ENCODE measurements around the gene TTLL10.
"Not testable (repeated sequence)": the region's sequence is repeated elsewhere in the genome, so short reads cannot be mapped to it uniquely, and the experiment has no call there.

TTLL10 gene

GRCh38 chr1:1175221-1176062, 1.8 kb downstream of the TTLL10 start:
- Histone ChIP-seq H3K36me3 (ENCODE audit: insufficient read depth, low read length) (no peaks in the 10 kb centered on the region), H2AFZ (ENCODE audit: low read depth, low read length) (no peak overlapping the region), H3K4me3 (ENCODE audit: low read length) (no peak overlapping the region), H3K9me3 (ENCODE audit: low read length) (no peaks in the 10 kb centered on the region), H3K4me1 (ENCODE audit: insufficient read depth, low read length) (peaks cover 7% of the 10 kb centered on the region), H3K27me3 (ENCODE audit: insufficient read depth, low read length) (peaks cover 54% of the 10 kb centered on the region)

GRCh38 chr1:1176063-1176761, 2.5 kb downstream of the TTLL10 start:
- not testable (repeated sequence) for H3K36me3 ChIP-seq (ENCODE audit: insufficient read depth, low read length); H2AFZ ChIP-seq (ENCODE audit: low read depth, low read length); H3K4me1 ChIP-seq (ENCODE audit: insufficient read depth, low read length); H3K4me3 ChIP-seq (ENCODE audit: low read length); H3K9me3 ChIP-seq (ENCODE audit: low read length)
- H3K27me3 ChIP-seq (ENCODE audit: insufficient read depth, low read length), result peaks cover 48% of the 10 kb centered on the region

DNA sequence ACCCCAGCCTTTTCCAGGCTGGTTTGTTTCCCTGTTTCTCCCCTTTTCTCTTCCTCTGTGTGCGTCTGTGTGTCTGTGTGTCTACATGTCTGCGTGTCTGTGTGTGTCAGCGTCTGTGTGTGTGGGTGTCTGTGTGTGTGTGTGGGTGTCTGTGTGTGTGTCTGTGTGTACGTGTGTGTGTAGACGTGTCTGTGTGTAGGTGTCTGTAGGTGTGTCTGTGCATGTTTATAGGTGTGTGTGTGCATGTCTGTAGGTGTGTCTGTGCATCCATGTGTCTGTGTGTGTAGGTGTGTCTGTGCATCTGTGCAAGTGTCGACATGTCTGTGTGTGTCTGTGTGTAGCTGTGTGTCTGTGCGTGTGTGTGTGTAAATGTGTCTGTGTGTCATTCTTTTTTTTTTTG, 3.3 kb downstream of the TTLL10 start:
- H3K36me3 ChIP-seq (ENCODE audit: insufficient read depth, low read length), result no peaks in the 10 kb centered on the region
- peaks cover 44% of the 10 kb centered on the region for H3K27me3 ChIP-seq (ENCODE audit: insufficient read depth, low read length)
- peaks cover 7% of the 10 kb centered on the region for H3K4me1 ChIP-seq (ENCODE audit: insufficient read depth, low read length)
- no peak overlapping the region for H2AFZ ChIP-seq (ENCODE audit: low read depth, low read length)
- no peaks in the 10 kb centered on the region for H3K9me3 ChIP-seq (ENCODE audit: low read length)
- H3K4me3 ChIP-seq (ENCODE audit: low read length), result no peak overlapping the region

DNA sequence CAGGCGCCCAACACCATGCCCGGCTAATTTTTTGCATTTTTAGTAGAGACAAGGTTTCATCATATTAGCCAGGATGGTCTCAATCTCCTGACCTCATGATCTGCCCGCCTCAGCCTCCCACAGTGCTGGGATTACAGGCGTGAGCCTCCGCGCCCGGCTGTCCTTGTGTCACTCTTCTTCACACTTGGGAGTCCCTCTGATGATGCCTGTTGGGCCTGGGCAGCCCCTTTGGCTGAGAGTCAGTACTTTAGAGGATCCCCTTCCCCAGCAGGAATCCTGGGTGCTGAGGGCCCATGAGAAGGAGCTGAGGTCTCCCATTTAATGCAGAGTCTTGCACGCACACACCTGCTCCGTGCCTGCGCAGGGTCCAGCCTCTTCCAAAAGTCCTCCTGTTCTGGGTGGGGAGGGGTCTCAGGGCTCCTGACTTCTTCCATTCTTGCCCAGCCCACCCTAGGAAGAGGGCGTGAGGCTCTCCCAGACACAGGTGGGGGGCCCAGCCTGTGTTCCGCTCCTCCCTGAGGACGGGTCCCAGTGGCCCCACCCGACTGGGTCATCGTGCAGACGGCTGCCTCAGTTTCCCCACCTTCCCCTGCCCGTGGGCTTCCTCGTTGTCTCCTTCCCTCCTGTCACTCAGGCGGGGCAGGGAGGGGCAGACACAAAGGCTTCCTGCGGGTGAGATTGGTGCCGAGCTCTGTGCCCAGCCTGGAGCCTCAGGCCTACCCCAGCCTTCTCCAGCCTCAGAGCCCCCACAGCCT, 3.9 kb downstream of the TTLL10 start:
- no peaks in the 10 kb centered on the region for H3K9me3 ChIP-seq (ENCODE audit: low read length)
- H3K27me3 ChIP-seq (ENCODE audit: insufficient read depth, low read length), result peaks cover 41% of the 10 kb centered on the region
- no peak overlapping the region for H3K4me3 ChIP-seq (ENCODE audit: low read length)
- H2AFZ ChIP-seq (ENCODE audit: low read depth, low read length), result no peak overlapping the region
- no peaks in the 10 kb centered on the region for H3K36me3 ChIP-seq (ENCODE audit: insufficient read depth, low read length)
- peaks cover 7% of the 10 kb centered on the region for H3K4me1 ChIP-seq (ENCODE audit: insufficient read depth, low read length)

DNA sequence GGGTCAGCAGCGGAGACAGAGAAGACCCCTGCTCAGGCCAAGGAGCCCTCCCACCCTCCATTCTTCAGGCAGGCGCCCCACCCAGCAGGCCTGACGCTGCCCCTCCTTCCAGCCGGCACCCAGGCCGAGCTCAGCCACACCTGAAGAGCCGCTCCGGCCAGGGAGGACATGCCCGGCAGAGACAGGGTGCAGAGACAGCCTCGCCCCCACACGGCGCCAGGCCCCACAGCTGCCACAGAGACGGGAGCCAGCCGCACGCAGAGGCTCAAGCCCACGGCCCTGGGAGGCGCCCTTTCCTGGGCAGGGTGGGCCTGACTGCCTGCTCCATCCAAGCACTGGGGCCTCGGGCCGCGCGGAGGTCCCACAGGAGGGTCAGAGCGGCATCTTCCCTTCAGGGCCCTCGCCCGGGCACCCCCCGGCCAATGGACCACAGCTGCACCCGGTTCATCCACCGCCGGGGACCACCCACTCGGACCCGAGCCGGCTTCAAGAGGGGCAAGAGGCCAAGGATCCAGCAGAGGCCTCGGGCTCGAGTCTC, 5.2 kb downstream of the TTLL10 start:
- Histone ChIP-seq H3K27me3 (ENCODE audit: insufficient read depth, low read length) (peaks cover 34% of the 10 kb centered on the region), H2AFZ (ENCODE audit: low read depth, low read length) (no peak overlapping the region), H3K4me3 (ENCODE audit: low read length) (no peak overlapping the region), H3K9me3 (ENCODE audit: low read length) (no peaks in the 10 kb centered on the region), H3K36me3 (ENCODE audit: insufficient read depth, low read length) (no peaks in the 10 kb centered on the region), H3K4me1 (ENCODE audit: insufficient read depth, low read length) (no peaks in the 10 kb centered on the region)

DNA sequence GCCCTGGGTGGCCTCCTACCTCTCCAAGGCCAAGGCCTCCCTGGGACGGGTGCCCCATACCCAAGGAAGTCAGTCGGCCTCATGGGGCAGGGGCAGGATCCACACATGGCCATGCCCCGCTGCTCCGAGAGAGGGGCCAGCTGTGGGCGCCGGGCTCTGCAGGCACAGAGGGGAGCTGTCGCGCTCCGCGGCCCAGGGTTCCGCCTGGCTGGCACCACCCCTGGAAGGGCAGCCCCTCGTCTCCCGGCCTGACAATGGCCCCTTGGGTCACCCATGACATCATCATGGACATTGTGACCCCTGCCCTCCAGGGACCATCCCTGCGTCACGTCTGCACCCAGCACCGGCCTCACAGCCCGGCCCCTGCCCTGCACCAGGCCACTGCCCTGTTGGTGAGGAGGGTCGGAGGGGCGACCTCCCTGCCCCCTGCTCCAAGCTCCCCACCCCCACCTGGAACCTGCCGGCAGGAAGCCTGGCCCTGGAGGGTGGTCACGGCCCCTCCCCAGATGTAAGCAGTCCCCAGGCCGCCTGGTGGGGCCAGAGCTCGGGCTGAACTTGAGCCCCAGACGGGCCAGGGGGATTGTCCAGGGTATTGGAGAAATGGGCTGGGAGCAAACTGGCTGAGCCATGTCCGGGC, 5.8 kb downstream of the TTLL10 start:
- Histone ChIP-seq H3K36me3 (ENCODE audit: insufficient read depth, low read length) (no peaks in the 10 kb centered on the region), H2AFZ (ENCODE audit: low read depth, low read length) (no peak overlapping the region), H3K27me3 (ENCODE audit: insufficient read depth, low read length) (peaks cover 30% of the 10 kb centered on the region), H3K9me3 (ENCODE audit: low read length) (no peaks in the 10 kb centered on the region), H3K4me3 (ENCODE audit: low read length) (no peak overlapping the region), H3K4me1 (ENCODE audit: insufficient read depth, low read length) (no peaks in the 10 kb centered on the region)

DNA sequence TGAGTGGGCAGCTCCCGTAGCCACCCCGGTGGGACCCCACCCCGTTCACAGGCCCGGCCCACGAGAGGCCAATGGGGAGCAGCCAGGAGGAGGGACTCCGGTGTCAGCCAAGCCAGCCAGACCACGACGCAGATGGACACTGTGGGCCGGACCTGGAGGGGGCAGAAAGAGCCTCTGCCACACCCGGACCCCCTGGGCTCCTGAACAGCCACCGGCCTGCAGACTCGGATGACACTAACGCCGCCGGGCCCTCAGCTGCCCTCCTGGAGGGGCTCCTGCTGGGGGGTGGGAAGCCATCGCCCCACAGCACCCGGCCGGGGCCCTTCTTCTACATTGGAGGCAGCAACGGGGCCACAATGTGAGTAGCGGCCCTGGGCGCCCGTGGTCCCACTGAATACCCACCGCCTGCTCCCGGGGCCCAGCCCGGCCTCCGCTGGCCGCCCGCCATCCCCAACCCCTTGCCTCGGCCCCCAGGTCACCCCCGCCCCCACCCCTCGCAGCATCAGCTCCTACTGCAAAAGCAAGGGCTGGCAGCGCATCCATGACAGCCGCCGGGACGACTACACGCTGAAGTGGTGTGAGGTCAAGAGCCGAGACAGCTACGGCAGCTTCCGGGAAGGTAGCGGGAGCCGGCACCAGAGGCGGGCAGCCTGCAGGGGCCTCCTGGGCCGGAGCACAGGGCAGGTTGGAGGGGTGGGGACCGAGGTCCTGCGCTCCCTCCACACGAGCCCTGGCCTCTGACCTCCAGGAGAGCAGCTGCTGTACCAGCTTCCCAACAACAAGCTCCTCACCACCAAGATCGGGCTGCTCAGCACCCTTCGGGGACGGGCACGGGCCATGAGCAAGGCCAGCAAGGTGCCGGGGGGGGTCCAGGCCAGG, 6.5 kb downstream of the TTLL10 start:
- Histone ChIP-seq H3K9me3 (ENCODE audit: low read length) (no peaks in the 10 kb centered on the region), H3K4me3 (ENCODE audit: low read length) (no peak overlapping the region), H2AFZ (ENCODE audit: low read depth, low read length) (no peak overlapping the region), H3K4me1 (ENCODE audit: insufficient read depth, low read length) (no peaks in the 10 kb centered on the region), H3K36me3 (ENCODE audit: insufficient read depth, low read length) (no peaks in the 10 kb centered on the region), H3K27me3 (ENCODE audit: insufficient read depth, low read length) (peaks cover 28% of the 10 kb centered on the region)

DNA sequence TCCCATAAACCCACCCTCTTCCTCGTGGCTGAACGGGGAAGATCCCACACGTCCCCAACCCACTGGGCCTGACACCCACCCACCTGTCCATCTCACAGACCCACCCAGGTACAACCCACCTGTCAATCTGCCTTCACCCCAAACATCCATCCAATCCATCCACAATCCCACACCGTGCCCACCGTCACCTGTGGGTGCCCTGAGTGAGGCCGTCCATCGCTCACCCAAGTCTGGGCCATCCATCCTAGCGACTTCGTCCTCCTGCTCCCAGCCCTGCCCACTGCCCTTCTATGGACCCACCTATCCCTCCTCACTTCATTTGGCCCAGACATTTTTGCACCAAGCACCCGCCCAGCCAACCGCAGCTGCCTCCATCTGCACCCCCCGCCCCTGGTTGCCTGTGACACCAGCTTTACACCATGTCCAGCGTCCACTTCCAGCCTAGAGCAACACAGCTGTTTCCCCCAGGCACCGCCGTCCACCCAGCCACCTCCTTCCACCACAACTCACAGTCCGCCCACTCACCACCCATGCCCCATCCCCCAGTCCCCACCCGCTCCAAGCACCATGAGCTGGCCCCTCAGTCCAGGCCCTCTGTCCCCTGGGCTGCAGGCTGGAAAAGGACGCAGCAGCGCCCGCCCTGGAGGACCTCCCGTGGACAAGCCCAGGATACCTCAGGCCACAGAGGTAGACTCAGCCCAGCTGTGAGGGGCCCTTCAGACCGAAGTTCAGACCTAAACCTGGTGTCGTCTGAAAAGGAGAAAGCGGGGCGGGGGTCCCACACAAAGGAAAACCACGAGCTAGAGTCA, 7.7 kb downstream of the TTLL10 start:
- H2AFZ ChIP-seq (ENCODE audit: low read depth, low read length), result no peak overlapping the region
- H3K4me1 ChIP-seq (ENCODE audit: insufficient read depth, low read length), result no peaks in the 10 kb centered on the region
- no peak overlapping the region for H3K4me3 ChIP-seq (ENCODE audit: low read length)
- no peaks in the 10 kb centered on the region for H3K36me3 ChIP-seq (ENCODE audit: insufficient read depth, low read length)
- no peaks in the 10 kb centered on the region for H3K9me3 ChIP-seq (ENCODE audit: low read length)
- H3K27me3 ChIP-seq (ENCODE audit: insufficient read depth, low read length), result peaks cover 21% of the 10 kb centered on the region

DNA sequence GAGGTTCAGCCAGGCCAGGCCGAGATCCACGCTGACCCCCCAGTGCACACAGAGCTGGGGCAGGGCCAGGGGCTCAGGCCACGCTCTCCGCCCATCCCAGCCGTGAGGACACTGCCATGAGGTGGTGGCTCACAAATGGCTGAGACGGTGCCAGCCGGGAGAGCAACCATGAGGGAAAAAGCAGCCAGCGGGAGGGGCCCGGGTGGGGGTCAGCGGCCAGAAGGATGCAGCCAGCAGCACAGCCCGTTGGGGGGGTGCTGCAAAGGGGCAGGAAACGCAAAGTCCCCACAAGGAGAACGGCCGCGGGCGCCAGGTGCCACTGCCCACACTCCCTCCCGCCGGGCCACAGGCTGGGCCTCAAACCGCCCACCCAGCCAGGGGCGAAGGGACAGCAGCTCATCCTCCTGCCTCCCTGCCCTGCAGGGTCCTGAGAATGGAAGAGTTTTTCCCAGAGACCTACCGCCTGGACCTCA, 8.3 kb downstream of the TTLL10 start:
- no peak overlapping the region for H3K4me3 ChIP-seq (ENCODE audit: low read length)
- H3K27me3 ChIP-seq (ENCODE audit: insufficient read depth, low read length), result peaks cover 15% of the 10 kb centered on the region
- H3K4me1 ChIP-seq (ENCODE audit: insufficient read depth, low read length), result no peaks in the 10 kb centered on the region
- no peak overlapping the region for H2AFZ ChIP-seq (ENCODE audit: low read depth, low read length)
- H3K36me3 ChIP-seq (ENCODE audit: insufficient read depth, low read length), result no peaks in the 10 kb centered on the region
- no peaks in the 10 kb centered on the region for H3K9me3 ChIP-seq (ENCODE audit: low read length)

DNA sequence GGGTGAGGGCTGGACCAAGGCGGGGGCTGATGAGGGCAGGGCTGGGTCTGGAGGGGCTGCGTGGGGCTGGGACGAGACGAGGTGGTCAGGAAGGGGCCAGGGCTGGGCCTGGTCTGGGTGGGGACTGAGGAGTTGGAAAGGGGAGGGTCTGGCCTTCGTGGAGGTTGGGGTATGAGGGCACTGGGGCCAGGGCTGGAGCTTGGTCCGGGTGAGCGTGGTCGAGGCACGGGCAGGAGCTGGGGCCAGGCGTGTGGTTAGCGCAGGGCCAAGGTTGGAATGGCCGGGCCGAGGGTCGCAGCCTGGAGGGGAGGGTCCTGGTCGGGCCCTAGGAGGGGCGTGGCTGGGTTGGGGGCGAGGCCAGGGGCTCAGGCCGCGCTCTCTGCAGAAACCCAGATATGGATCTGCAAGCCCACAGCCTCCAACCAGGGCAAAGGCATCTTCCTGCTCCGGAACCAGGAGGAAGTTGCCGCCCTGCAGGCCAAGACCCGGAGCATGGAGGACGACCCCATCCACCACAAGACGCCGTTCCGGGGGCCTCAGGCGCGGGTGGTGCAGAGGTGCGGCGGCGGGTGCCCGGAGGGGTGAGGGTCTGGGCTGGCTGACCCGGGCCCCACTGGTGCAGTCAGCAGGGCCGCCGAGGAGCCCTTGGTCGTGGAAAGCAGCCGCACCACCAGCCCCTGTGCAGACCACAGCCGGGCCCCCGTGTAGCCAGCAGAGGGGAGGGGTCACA, 9.0 kb downstream of the TTLL10 start:
- Histone ChIP-seq H3K27me3 (ENCODE audit: insufficient read depth, low read length) (peaks cover 9% of the 10 kb centered on the region), H3K36me3 (ENCODE audit: insufficient read depth, low read length) (no peaks in the 10 kb centered on the region), H3K4me3 (ENCODE audit: low read length) (no peak overlapping the region), H3K4me1 (ENCODE audit: insufficient read depth, low read length) (no peaks in the 10 kb centered on the region), H3K9me3 (ENCODE audit: low read length) (no peaks in the 10 kb centered on the region), H2AFZ (ENCODE audit: low read depth, low read length) (no peak overlapping the region)

DNA sequence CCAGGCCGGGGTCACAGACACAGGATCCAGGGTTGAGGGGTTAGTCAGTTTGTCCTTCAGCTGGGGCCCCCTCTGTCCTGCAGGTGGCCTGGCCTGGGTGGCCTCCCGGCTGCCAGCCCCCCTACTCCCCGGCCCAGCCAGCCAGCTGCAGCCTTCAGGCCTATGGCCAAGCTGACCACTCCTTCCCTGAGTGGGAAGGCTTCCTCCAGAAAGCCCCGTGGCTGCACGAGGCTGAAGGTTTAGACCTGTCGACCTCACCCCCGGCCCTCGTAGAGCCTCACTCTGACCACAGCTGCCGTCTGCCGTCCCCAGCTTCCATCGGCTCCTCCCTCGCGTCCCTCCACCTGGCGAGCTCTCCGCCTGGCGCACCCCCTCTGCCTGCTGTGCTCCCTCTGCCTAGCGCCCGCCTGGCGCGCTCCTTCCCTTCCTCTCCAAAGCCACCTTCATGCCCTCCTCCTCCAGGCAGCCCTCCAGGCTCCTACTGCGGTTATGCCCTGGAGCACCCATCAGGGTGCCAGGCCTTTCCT, 9.6 kb downstream of the TTLL10 start:
- Histone ChIP-seq H3K27me3 (ENCODE audit: insufficient read depth, low read length) (peaks cover 5% of the 10 kb centered on the region), H2AFZ (ENCODE audit: low read depth, low read length) (no peak overlapping the region), H3K36me3 (ENCODE audit: insufficient read depth, low read length) (no peaks in the 10 kb centered on the region), H3K4me1 (ENCODE audit: insufficient read depth, low read length) (no peaks in the 10 kb centered on the region), H3K4me3 (ENCODE audit: low read length) (no peak overlapping the region), H3K9me3 (ENCODE audit: low read length) (no peaks in the 10 kb centered on the region)

Measured in neuron (in vitro differentiated cells).